Suppressor macrophage (primary cell): ENCODE data around the gene FAM217A.

Experiments used
- DNase-seq, 4 experiments: peaks; one replicate each; pipeline ENCODE4 v3.0.0-alpha.2; 2020 to 2022

The FAM217A gene

GRCh38 chr6:4084444-4085331 is 5.8 kb upstream of the FAM217A start:
- no peak for DNase-seq

GRCh38 chr6:4074478-4075235 is 4.3 kb downstream of the FAM217A start:
- no peak for DNase-seq

- DNase-seq, result no peak
Observed at GRCh38 chr6:4071330-4071729, 7.6 kb downstream of the FAM217A start.

- no peak for DNase-seq
Observed at GRCh38 chr6:4069199-4069598, 9.7 kb downstream of the FAM217A start.

GRCh38 chr6:4067673-4068072 is 11.3 kb downstream of the FAM217A start:
- DNase-seq, result no peak

- no peak for DNase-seq
Observed at GRCh38 chr6:4066029-4066755, 12.7 kb downstream of the FAM217A start.

GRCh38 chr6:4059115-4059777 is 19.7 kb downstream of the FAM217A start:
- peak; percentile 48 to 75 (median 52) for DNase-seq

- no peak for DNase-seq
Observed at GRCh38 chr6:4057036-4057435, 21.9 kb downstream of the FAM217A start.

GRCh38 chr6:4055420-4056041 is 23.4 kb downstream of the FAM217A start:
- peak; percentile 46 to 59 (median 52) for DNase-seq

GRCh38 chr6:4049246-4049645 is 29.7 kb downstream of the FAM217A start:
- no peak for DNase-seq

- DNase-seq, result no peak
Observed at GRCh38 chr6:4041480-4041879, 37.5 kb downstream of the FAM217A start.

- no peak for DNase-seq
Observed at GRCh38 chr6:4039348-4039747, 39.6 kb downstream of the FAM217A start.

GRCh38 chr6:4036581-4036980 is 42.4 kb downstream of the FAM217A start:
- DNase-seq, result no peak

GRCh38 chr6:4032475-4032874 is 46.5 kb downstream of the FAM217A start:
- no peak for DNase-seq

- DNase-seq, result no peak
Observed at GRCh38 chr6:4031442-4031841, 47.5 kb downstream of the FAM217A start.

GRCh38 chr6:4030669-4031068 is 48.3 kb downstream of the FAM217A start:
- DNase-seq, result no peak

GRCh38 chr6:4029687-4030086 is 49.2 kb downstream of the FAM217A start:
- DNase-seq, result peak in 2 of 4 experiments; percentile 25 to 57

- no peak for DNase-seq
Observed at GRCh38 chr6:4028051-4028450, 50.9 kb downstream of the FAM217A start.

GRCh38 chr6:4025681-4026080 is 53.3 kb downstream of the FAM217A start:
- DNase-seq, result no peak

GRCh38 chr6:4023240-4023639 is 55.7 kb downstream of the FAM217A start:
- peak in 3 of 4 experiments; percentile 6 to 32 (median 22) for DNase-seq

GRCh38 chr6:4021854-4022695 is 56.9 kb downstream of the FAM217A start:
- DNase-seq, result peak in 3 of 4 experiments; percentile 4 to 37 (median 19)
